ENCODE results near the gene COL4A1.

DNA sequence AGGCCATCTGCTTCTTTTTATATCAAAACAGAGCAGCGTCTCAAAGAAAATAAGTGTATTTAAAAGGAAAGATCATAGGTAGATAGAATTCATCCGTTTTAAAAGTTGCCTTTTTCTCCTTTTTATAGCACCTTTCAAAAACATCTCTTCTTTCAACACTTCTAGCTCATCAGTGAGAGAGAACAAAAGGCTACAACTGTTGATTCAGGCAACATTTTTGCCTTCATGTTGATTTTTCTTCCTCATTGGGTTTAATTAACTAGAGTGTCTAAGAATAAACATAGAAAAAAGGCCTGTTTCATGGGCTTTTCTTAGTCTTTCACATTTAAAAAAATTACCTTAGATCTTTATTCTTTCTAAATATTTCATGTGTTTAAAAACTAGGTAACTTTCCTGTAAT is 13.7 kb upstream of the COL4A1 start:
- TF ChIP-seq, protein P1, sequence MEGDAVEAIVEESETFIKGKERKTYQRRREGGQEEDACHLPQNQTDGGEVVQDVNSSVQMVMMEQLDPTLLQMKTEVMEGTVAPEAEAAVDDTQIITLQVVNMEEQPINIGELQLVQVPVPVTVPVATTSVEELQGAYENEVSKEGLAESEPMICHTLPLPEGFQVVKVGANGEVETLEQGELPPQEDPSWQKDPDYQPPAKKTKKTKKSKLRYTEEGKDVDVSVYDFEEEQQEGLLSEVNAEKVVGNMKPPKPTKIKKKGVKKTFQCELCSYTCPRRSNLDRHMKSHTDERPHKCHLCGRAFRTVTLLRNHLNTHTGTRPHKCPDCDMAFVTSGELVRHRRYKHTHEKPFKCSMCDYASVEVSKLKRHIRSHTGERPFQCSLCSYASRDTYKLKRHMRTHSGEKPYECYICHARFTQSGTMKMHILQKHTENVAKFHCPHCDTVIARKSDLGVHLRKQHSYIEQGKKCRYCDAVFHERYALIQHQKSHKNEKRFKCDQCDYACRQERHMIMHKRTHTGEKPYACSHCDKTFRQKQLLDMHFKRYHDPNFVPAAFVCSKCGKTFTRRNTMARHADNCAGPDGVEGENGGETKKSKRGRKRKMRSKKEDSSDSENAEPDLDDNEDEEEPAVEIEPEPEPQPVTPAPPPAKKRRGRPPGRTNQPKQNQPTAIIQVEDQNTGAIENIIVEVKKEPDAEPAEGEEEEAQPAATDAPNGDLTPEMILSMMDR (IDR thresholded peaks at IDR 0.05; ENCODE audit: low read length): no peak
- TF ChIP-seq EZH2 (optimal IDR thresholded peaks at IDR 0.05; ENCODE audit: low read depth, low read length): no peak

All from MM.1S (cell line).